ENCODE data around the gene B4GALNT2.
"Not testable (repeated sequence)": the region's sequence is repeated elsewhere in the genome, so short reads cannot be mapped to it uniquely, and the experiment has no call there.

The B4GALNT2 gene

DNA sequence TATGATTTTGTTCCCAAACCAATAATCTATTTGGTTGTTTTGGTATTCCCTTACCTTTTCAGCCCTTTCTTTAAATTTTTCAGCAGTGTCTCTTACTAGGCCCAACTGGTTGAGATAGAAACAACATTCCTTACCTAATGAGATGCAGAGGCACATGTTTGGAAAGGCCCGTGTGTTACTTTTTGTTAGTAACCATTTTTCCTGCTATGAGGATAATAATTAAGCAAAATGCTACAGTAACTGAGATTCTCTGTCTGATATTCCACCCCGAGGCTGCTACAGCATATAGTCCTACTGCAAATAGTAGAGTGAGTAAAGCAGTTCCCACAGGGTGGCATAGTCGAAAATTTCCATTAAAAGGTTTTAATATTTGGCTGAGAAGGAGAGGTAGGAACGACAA, 10.0 kb upstream of the B4GALNT2 start:
- DNase-seq: no peak

DNA sequence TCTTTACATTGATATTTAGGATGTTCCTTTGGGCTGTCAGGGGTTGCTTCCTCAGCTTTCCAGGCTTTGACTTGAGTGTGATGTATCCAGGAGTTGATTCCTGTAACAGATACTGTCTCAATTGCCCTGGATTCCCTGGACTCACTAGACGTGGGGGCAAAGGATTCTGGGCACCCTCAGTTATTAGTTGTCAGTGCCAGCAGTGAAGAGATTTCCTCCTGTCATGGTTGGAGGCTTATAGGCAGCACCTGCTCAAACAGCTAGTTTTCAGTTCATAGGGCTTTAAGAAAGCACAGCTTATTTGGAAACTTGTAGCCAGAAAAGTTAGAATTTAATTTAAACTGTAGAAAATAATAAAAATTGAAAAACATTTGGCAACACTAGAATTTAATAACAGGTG, 9.5 kb upstream of the B4GALNT2 start:
- no peak for DNase-seq

DNA sequence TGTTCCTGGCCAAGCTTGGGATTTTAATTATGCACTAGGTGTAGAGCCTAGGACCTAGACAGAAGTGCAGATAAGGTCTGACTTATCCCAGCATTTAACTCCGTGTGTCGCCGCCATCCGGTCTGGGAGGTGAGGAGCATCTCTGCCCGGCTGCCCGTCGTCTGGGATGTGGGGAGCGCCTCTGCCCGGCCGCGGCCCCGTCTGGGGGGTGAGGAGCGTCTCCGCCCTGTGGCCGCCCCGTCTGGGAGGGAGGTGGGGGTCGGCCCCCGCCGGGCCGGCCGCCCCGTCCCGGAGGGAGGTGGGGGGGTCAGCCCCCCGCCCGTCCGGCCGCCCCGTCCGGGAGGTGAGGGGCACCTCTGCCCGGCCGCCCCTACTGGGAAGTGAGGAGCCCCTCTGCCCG, 7.1 kb upstream of the B4GALNT2 start:
- DNase-seq: no peak

DNA sequence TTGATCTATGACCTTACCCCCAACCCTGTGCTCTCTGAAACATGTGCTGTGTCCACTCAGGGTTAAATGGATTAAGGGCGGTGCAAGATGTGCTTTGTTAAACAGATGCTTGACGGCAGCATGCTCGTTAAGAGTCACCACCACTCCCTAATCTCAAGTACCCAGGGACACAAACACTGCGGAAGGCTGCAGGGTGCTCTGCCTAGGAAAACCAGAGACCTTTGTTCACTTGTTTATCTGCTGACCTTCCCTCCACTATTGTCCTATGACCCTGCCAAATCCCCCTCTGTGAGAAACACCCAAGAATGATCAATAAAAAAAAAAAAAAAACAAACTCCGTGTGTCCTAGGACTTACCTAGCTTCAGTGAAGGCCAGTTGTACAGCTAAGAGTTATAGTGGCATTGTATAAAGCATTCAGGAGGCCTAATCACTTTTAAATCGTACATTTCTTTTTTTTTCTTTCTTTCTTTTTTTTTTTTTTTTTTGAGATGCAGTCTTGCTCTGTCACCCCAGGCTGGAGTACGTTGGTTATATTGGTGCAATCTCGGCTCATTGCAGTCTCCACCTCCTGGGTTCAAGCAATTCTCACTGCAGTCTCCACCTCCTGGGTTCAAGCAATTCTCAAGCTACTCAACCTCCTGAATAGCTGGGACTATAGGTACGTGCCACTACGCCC, 6.2 kb upstream of the B4GALNT2 start:
- DNase-seq: not testable (repeated sequence)

DNA sequence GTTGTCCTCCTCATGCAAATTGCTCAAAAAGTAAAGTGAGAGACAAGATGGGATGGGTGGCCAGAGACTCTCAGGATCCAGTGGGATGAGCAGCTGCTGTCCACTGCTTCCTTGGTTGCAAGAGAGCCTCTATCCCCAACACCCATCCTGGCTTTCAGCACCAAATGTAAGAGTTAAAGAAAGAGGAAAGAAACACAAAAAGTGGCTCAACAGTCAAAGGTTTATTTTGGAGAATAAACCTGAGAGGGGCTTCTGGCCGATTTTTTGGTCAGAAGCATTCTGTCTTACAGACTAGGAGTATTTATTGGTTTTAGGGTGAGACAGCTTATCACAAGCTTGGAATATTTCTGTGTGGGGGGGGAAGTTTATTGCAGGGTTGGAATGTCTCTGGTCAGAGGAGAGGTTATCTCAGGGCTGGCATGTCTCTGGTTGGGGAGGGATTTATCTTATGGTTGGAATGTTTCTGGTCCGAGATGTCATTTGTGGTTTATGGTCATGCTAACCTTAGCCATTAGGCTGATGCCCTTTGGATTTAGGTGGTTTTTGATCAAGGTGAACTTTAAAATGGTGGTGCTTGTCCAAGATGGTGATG, 3.1 kb upstream of the B4GALNT2 start:
- not testable (repeated sequence) for DNase-seq

DNA sequence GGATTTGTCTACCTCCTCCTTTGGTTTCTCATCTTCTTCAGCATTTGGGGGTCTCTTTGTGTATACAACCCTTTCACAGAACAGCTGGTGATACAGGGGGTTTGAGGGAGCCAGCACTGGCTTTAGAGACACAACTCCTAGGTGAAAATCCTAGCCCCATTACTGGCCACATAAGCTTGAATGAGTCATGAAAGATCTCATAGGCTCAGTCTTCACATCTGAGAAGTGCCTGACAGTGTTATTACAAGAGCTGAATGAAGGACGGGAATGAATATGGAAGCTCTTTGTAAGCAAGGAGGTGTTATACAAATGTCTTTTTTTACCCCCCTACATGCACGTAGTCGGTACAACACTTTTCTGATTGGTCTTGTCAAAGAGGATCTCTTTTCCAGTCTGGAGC, 1.7 kb upstream of the B4GALNT2 start:
- no peak for DNase-seq

DNA sequence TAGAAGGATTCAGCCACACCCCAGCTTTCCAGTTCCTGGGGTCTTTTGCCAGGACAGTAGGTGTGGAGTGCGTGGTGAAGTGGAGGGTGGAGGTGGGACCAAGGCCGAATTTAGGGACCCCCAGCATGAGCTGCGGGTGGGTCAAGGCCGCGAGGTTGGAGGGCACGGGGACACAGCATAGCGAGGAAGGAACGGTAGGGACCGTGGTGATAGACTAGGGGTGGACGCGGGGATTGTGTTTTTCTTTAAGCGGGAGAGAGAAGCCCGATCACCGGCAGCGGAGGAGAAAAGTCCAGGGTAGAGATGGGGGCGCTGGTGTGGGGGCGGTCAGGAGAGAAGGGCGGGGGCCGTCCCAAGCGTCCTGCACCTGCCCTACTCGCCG, 261 bp upstream of the B4GALNT2 start:
- DNase-seq: no peak

DNA sequence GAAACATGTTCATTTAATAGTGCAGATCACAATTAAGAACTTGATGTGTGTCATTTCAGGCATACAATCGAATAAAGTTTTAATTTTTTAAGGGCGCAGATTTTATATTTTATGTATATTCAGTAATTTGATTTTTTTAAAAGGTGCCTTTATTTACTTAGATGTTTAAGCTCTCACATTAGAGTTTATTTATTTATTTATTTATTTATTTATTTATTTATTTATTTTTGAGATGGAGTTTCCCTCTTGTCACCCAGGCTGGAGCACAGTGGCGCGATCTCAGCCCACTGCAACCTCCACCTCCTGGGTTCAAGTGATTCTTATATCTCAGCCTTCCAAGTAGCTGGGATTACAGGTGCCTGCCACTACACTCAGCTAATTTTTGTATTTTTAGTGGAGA, 3.8 kb downstream of the B4GALNT2 start:
- no peak for DNase-seq

DNA sequence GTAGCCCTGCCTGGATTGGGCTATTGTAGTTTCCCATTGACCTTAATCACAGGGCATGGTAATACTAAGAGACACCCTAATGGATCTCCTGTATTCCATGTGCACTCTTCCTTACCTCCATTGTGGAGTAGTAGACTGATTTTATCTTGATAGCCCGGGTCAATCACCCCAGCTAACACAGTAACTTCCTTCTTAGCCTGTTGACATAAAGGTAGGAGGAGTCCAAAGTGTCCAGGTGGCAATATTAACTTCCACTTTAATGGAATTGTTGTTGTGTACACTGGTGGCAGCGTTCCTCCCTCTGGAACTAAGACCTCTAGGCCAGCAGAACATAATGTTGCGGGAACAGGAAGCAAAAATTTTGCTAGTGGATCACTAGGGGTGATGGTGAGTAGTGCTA, 13.1 kb downstream of the B4GALNT2 start:
- not testable (repeated sequence) for DNase-seq

DNA sequence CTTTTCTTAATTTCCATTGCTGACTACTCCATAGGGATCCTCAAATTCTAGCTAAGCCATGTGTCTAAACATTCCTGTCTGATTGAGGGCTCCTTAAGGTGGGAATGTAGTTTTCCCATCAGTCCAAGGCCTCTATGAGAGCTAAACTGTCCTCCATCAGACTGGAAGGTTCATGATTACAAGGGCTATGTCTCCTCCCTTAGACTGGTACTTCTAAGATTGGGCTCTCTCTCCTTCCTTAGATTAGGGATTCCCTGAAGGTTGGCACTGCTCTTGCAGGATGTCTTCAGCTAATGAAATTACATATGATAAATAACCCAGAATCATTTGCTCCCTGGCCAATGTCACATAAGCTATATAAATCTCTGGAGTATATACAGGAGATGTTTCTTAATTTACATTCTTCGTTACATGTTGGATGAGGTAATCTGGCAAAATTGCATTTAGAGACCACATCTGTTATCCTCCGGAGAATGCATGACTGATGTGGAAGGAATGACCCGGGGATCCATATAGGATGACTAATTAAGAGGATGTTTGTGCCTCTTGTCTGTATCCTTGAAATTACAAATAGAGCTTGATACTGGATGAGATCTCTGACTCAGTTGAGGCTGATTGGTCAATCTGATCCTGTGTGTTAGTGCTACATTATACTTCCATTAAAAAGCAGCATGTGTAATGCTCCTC, 14.2 kb downstream of the B4GALNT2 start:
- peak; percentile 99 for DNase-seq

DNA sequence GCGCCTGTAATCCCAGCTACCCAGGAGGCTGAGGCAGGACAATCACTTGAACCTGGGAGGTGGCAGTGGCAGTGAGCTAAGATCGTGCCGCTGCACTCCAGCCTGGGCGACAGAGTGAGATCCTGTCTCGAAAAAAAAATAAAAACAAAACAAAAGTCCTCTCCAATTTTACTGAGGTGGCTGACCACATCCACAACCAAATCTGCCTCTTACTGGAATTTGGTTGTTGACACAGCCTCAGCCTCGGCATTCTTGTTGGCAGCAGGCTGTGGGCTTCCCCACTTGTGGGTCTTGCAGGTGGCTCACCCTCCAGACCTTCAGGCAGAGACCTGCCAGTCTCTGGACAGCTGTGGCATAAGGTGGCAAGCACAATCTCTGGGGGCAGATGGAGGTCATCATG, 15.6 kb downstream of the B4GALNT2 start:
- no peak for DNase-seq

DNA sequence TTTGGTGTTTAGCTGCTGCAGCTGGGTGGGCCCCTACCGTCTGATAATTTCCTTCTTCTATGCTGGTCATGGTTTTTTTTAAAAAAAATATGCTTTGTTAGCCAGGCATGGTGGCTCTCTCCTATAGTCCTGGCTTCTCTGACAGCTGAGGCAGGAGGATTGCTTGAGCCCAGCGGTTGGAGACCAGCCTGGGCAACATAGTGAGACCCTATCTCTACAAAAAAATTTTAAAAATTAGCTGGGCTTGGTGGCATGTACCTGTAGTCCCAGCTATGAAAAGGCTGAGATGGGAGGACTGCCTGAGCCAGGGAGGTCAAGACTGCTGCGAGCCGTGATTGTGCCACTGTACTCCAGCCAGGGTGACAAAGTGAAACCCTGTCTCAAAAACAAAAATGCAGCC, 19.4 kb downstream of the B4GALNT2 start:
- DNase-seq: no peak

DNA sequence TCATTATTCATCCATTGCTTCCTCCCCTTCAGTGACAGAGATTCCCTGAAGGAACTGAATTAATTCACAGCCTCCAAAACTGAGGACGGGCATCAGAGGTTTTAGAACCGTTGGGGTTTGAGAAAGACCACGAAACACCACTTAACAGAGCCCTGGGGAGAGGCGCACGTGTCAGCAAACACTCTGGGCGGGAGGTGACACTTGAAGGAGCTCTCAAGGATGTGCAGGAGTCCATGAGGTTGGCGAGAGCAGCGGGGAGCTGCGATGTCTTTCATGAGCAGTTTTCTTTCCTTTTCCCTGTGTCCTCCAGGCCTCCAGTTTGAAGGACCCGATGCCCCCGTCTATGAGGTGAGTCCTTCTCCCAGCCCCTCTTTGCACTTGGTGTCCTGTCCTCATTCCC, 23.7 kb downstream of the B4GALNT2 start:
- no peak for DNase-seq

DNA sequence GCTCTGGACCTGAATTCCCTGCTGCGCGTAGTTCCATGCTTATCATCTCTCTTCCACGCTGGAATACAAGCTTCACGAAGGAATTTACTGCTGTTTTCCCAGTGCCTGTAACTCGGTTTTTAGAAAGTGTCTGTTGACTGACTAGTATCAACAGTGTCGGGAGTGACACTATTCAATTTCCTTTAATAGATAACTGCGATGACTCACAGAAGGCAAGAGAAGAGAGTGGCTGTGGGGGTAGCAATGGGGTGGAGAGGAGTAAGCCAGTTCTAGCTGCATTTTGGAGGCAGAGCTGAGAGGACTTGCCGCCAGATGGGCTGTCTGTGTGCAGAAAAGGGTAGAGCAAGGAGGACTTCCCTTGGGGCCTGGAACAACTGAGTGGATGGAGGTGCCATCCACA, 25.2 kb downstream of the B4GALNT2 start:
- DNase-seq: peak; percentile 3

DNA sequence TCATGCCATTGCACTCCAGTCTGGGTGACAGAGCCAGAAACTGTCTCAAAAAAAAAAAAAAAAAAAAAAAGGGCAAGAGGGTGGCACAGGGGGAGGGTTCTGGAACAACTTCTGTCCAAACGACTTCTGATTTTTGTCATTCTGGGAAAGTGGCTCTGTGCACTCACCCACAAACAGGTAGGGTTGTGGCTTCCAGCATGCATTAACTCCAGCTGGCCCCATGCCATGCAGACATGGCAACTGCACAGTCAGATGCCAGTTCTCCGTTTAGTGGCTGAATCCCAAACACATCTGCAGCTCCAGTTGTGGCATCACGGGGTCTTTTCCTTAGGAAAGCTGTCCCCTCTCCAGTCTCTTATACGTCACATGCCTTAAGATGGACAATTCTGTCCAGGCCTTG, 30.3 kb downstream of the B4GALNT2 start:
- no peak for DNase-seq

DNA sequence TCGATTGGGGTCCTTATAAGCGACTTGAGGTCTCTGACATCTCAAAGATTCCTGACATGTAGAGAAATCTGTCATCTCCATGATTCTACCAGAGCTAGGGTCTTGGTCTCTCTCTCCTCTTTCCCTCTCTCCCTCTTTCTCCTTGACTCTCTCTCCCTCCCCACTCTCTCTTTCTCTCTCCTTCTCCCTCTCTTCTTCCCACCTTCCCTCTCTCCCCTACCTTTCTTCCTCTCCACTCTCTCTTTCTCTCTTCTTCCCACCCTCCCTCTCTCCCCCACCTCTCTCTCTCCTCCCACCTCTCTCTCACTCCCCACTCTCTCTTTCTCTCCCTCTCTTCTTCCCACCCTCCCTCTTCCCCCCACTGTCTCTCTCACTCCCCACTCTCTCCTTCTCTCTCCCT, 32.6 kb downstream of the B4GALNT2 start:
- DNase-seq: no peak

DNA sequence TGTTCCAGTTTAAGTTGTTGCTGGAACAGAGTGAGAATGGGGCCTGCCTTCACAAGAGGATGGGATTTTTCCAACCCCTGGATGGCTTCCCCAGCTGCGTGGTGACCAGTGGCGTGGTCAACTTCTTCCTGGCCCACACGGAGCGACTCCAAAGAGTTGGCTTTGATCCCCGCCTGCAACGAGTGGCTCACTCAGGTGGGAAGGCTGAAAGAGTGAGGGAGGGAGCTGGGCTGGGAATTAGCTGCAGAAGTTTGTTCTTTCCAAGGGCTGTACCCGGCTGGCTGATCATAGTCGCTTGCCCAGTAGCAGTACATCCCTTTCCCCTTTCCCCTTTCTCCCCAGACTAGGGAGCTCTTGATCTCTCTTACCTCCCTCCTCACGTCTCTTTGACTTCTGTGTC, 36.1 kb downstream of the B4GALNT2 start:
- DNase-seq: no peak

DNA sequence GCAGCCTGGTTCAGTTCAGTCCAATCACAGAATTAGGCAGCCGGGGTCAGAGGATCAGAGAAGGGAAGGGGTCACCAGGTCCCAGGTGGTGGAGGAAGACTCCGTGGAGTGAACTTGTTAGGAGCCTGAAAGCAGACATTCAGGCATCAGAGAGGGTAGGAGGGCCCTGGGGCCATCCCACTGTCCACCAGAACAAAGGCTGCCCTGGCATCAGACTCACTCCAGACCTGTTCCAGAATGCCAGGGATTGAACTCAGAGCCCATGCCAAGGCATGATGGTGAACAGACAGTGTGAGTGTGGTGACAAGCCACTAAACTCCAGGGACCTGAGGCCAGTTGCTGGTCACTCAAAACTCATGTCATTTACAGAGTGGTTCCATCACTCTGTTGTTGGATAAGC, 37.6 kb downstream of the B4GALNT2 start:
- DNase-seq: no peak

DNA sequence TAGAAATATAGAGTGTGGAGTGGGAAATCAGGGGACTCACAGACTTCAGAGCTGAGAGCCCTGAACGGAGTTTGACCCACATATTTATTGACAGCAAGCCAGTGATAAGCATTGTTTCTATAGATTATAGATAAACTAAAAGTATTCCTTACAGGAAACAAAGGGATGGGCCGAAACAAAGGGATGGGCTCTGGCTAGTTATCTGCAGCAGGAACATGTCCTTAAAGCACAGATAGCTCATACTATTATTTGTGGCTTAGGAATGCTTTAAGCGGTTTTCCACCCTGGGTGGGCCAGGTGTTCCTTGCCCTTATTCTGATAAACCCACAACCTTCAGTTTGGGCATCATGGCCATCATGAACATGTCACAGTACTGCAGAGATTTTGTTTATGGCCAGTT, 38.1 kb downstream of the B4GALNT2 start:
- DNase-seq: not testable (repeated sequence)

DNA sequence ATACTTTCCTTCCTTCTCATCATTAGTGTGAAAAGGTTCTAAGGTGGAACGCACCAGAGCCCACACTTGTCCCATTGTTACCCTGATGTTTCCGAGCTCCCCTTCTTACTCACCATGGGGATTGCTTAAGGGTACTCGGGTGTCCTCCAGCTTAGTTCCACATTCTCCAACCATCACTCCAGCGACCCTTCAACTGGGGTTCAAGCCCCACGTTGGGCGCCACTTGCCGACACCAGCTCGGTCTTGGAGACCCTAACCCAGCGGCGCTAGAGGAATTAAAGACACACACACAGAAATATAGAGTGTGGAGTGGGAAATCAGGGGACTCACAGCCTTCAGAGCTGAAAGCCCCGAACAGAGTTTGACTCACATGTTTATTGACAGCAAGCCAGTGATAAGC, 43.4 kb downstream of the B4GALNT2 start:
- DNase-seq: not testable (repeated sequence)

DNA sequence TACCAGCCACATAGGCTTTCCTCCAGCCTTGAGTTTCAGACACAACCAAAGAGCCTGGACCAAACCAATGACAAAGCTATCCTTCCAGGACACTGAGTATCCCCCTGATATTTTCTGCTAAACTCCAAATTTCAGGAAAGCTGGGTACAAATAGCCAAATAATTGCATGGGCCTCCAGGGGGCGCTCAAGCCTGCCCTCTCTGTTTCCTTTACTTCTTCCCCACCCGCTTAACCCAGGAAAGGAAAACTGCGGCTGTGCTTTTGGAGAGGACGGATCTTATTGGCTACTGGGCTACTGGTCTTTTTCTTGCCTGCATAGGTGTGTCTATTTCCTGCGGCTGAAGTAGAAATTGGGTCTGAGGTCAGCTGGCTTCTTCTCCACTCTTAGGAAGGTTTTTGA, 47.7 kb downstream of the B4GALNT2 start:
- peak; percentile 59 for DNase-seq

DNA sequence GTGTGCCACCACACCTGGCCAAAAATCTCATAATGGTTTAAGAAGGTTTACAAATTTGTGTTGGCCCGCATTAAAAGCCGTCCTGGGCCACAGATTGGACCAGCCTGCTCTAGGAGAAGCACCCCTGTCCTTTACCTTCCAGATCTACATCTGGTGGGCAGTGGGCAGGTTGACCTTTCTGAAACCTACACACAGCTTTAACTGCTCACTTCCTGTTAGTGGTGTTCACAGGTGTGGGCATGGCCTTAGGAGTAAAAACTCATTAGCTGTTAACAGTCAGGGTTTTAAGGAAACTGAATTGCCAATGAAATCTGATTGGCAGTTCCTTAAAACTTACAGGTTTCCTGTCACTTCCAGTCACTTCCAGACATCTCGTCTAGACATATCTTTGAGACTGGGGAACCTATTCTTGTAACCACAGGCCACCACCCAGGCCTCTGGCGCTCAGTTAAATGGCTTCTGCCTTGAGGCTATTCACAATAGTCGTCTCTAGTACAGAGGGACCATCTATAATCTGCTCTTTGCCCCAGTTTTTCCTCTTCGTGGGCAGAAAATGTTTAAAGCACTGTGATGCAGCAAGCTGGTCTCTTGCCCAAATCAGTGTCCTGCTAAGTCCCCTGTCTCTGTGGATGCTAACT, 48.5 kb downstream of the B4GALNT2 start:
- DNase-seq: no peak

DNA sequence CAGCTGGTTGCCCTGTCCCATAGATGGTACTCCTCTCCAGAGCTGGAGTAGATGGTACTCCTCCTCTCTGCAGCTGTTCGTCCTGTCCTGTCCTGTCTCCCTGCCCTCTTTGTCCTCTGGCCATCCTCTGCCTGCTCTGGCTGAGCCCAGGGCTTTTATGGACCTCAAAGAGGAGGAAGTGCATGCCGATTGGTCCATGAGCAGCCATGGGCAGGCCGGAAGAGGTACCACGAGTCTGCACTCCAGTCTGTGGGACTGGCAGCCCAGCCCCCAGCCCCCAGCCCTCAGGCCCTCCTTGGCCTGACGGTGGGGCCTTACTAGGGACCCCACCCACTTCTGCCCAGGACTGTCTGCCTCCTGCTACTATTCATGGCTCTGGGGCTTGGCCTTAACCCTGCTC, 50.8 kb downstream of the B4GALNT2 start:
- no peak for DNase-seq

DNA sequence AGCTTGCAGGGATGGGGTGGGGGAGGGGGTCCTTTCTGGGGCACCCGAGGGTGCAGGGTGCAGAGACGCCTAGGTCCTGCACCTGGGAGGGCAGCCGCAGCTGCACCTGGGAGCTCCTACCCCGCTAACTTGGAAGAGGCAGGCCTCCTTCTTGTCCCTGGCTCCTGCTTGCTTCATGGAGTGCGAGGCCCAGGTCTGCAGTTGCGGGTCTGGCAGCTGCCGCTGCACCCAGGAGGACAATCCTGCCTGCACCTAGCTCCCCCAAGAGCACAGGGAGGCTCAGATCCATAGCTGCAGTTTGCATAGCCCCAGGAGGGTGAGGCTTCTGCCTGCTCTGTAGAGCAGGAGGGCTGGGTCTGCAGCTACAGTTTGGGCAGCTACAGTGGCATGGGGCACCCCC, 51.2 kb downstream of the B4GALNT2 start:
- no peak for DNase-seq

Data from fibroblast of upper back skin (primary cell).